Liver (tissue), 9 donors: ENCODE results near the gene VPS26C. TPM values are rescaled to one million over a fixed set of nuclear protein-coding genes. Genes with fewer than 3 reads are reported as not detected.
"Not testable (repeated sequence)": the region's sequence is repeated elsewhere in the genome, so short reads cannot be mapped to it uniquely, and the experiment has no call there.

Experiments
- DNase-seq: peaks from one replicate; pipeline ENCODE4 v3.0.0-alpha.2; 2017; ENCODE audit warnings: low spot score
- H3K27ac ChIP-seq, 2 donors: one replicate each; pipeline ENCODE4 v1.7.0; 2013; ENCODE audit warnings: inconsistent platforms in 2 of 2, low read length in 2 of 2, control low read depth in 1 of 2, low read depth in 1 of 2, mild to moderate bottlenecking in 1 of 2
- H3K27me3 ChIP-seq, 4 donors: one replicate each; pipeline versions ENCODE4 v1.6.1 to v1.7.0; 2013; ENCODE audit warnings: low read length in 3 of 4, inconsistent platforms in 1 of 4, mild to moderate bottlenecking in 1 of 4, moderate library complexity in 1 of 4; ENCODE audit not compliant: control insufficient read depth in 4 of 4, insufficient read depth in 4 of 4
- H3K36me3 ChIP-seq, 4 donors: one replicate each; pipeline versions ENCODE4 v1.6.1 to v1.7.0; 2013; ENCODE audit warnings: low read length in 3 of 4, mild to moderate bottlenecking in 3 of 4, low read depth in 1 of 4, moderate library complexity in 1 of 4; ENCODE audit not compliant: control insufficient read depth in 4 of 4, insufficient read depth in 3 of 4
- H3K4me1 ChIP-seq, 4 donors: one replicate each; pipeline versions ENCODE4 v1.6.1 to v1.7.0; 2013; ENCODE audit warnings: low read length in 3 of 4, mild to moderate bottlenecking in 3 of 4, moderate library complexity in 1 of 4; ENCODE audit not compliant: control insufficient read depth in 4 of 4, insufficient read depth in 4 of 4
- H3K4me3 ChIP-seq, 3 donors: one replicate each; pipeline versions ENCODE4 v1.6.1 to v1.7.0; 2013; ENCODE audit warnings: low read length in 3 of 3, control low read depth in 1 of 3, low read depth in 1 of 3, mild to moderate bottlenecking in 1 of 3
- H3K9ac ChIP-seq, 2 donors: one replicate each; pipeline ENCODE4 v1.7.0; 2013; ENCODE audit warnings: low read length in 2 of 2, mild to moderate bottlenecking in 2 of 2, moderate library complexity in 2 of 2, control low read depth in 1 of 2, low read depth in 1 of 2
- H3K9me3 ChIP-seq, 4 donors: one replicate each; pipeline versions ENCODE4 v1.6.1 to v1.7.0; 2013; ENCODE audit warnings: low read length in 3 of 4; ENCODE audit not compliant: control insufficient read depth in 4 of 4
- EGR1 ChIP-seq, 2 donors: IDR thresholded peaks; 2 replicates each; pipeline ENCODE4 v1.6.1; 2016 to 2018; ENCODE audit warnings: antibody characterized with exemption in 2 of 2, low read depth in 2 of 2
- FOXA1 ChIP-seq: IDR thresholded peaks from 2 replicates; pipeline ENCODE4 v1.6.1; 2016; ENCODE audit warnings: antibody characterized with exemption
- FOXA2 ChIP-seq: IDR thresholded peaks from 2 replicates; pipeline ENCODE4 v1.6.1; 2016; ENCODE audit warnings: antibody characterized with exemption
- HNF4A ChIP-seq, 2 donors: conservative IDR thresholded peaks; 2 replicates each; pipeline ENCODE4 v1.6.1; 2016; ENCODE audit warnings: antibody characterized with exemption in 2 of 2, mild to moderate bottlenecking in 2 of 2
- HNF4G ChIP-seq: IDR thresholded peaks from 2 replicates; pipeline ENCODE4 v1.6.1; 2016; ENCODE audit warnings: antibody characterized with exemption
- JUND ChIP-seq, 2 donors: IDR thresholded peaks; 2 replicates each; pipeline ENCODE4 v1.6.1; 2016; ENCODE audit warnings: antibody characterized with exemption in 2 of 2
- NR2F2 ChIP-seq: IDR thresholded peaks from 2 replicates; pipeline ENCODE4 v1.6.1; 2016; ENCODE audit warnings: antibody characterized with exemption
- RAD21 ChIP-seq, 2 donors: IDR thresholded peaks; 2 replicates each; pipeline ENCODE4 v1.6.1; 2016; ENCODE audit warnings: antibody characterized with exemption in 2 of 2, mild to moderate bottlenecking in 2 of 2
- REST ChIP-seq: IDR thresholded peaks from 2 replicates; pipeline ENCODE4 v1.6.1; 2016; ENCODE audit warnings: antibody characterized with exemption, mild to moderate bottlenecking
- RXRA ChIP-seq, 2 donors: IDR thresholded peaks; 2 replicates each; pipeline ENCODE4 v1.6.1; 2017 to 2018; ENCODE audit warnings: antibody characterized with exemption in 2 of 2, mild to moderate bottlenecking in 1 of 2
- SP1 ChIP-seq: IDR thresholded peaks from 2 replicates; pipeline ENCODE4 v1.6.1; 2018; ENCODE audit warnings: antibody characterized with exemption, mild to moderate bottlenecking
- TAF1 ChIP-seq: conservative IDR thresholded peaks from 2 replicates; pipeline ENCODE4 v1.6.1; 2016; ENCODE audit warnings: antibody characterized with exemption, mild to moderate bottlenecking
- YY1 ChIP-seq: IDR thresholded peaks from 2 replicates; pipeline ENCODE4 v1.6.1; 2016; ENCODE audit warnings: antibody characterized with exemption, mild to moderate bottlenecking
- ZBTB33 ChIP-seq: IDR thresholded peaks from 2 replicates; pipeline ENCODE4 v1.6.1; 2016; ENCODE audit warnings: antibody characterized with exemption
- WGBS: extraction: QIAGEN DNeasy Blood & Tissue Kit; methylation state at CpG from one replicate; pipeline ENCODE4 v1.1.7; 2013; 5-methylcytosine and 5-hydroxymethylcytosine counted together
- polyA plus RNA-seq, 2 donors: library from polyadenylated mRNA; stranded (reverse) in 1 of 2; unstranded in 1 of 2; fragments of 200-250 nt in 1 of 2; fragments of >200 nt in 1 of 2; fragmentation: Nextera tagmentation in 1 of 2; extraction: Ambion mirVana in 1 of 2; gene quantifications; one replicate each; pipeline versions ENCODE4 v1.2.1 to v1.2.3, GENCODE V29; 2013 to 2015
- total RNA-seq, 2 donors: library from RNA; depleted of rRNA; stranded (reverse); fragments of >200 nt; gene quantifications; one replicate each; pipeline ENCODE4 v1.2.3, GENCODE V29; 2014
- TF ChIP-seq, protein P1 (sequence below): IDR thresholded peaks from 2 replicates; pipeline ENCODE4 v1.6.1; 2016; ENCODE audit warnings: antibody characterized with exemption
- TF ChIP-seq, protein P2 (sequence below): fragments of 150-350 bp; IDR thresholded peaks from 2 replicates; pipeline ENCODE4 v1.5.1; 2017; ENCODE audit warnings: improper control_type of control experiment, low read depth, low read length; ENCODE audit not compliant: missing input control
- TF ChIP-seq, protein P3 (sequence below): IDR thresholded peaks from 2 replicates; pipeline ENCODE4 v1.6.1; 2016; ENCODE audit warnings: antibody characterized with exemption
- donor health status: healthy.
- donor health status: healthy.
- donor health status: healthy.
- donor health status: healthy.
- donor health status: healthy.

Gene VPS26C
- total and polyA plus RNA-seq, 4 donors: 16.3 to 37.7 (median 22.8) TPM

DNA sequence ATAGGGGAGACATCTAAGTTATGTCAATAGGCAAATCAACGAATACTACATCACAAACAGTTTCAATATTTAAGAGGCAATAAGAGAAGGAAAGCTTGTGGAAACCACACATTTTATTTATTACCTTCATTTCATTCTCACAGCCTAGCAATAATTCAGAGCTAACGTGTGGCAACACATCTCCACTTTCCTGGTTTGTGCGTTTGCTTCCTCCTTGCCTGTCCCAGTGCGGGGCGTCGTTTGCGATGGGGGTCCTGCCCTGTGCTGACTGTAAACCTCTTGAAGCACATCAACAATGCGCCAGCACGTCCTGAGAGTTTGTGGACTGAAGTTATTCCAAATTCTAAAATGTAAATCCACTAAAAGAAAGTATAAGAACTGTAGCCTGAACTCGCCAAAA lies 14.4 kb upstream of the VPS26C start:
- 54% methylated on average over 10 of the region's 10 CpGs for WGBS
- Histone ChIP-seq H3K27me3 (no peaks in the 10 kb centered on the region), H3K4me3 (no peak overlapping the region), H3K9ac (no peak overlapping the region), H3K36me3 (no peaks in the 10 kb centered on the region), H3K27ac (no peak overlapping the region), H3K4me1 (no peaks in the 10 kb centered on the region), H3K9me3 (no peaks in the 10 kb centered on the region)
- no peak for TF ChIP-seq NR2F2
- TF ChIP-seq YY1: no peak
- no peak for TF ChIP-seq REST
- no peak for TF ChIP-seq TAF1
- no peak for TF ChIP-seq FOXA2
- no peak for TF ChIP-seq EGR1 (IDR thresholded peaks at IDR 0.05; ENCODE audit: low read depth in 2 of 2)
- no peak for TF ChIP-seq FOXA1
- TF ChIP-seq HNF4G: no peak
- no peak for TF ChIP-seq ZBTB33
- TF ChIP-seq, protein P1, sequence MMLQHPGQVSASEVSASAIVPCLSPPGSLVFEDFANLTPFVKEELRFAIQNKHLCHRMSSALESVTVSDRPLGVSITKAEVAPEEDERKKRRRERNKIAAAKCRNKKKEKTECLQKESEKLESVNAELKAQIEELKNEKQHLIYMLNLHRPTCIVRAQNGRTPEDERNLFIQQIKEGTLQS: no peak
- TF ChIP-seq RXRA (IDR thresholded peaks at IDR 0.05): no peak
- TF ChIP-seq SP1: no peak
- no peak for TF ChIP-seq RAD21 (IDR thresholded peaks at IDR 0.05)
- TF ChIP-seq JUND (IDR thresholded peaks at IDR 0.05): no peak
- TF ChIP-seq, protein P2, sequence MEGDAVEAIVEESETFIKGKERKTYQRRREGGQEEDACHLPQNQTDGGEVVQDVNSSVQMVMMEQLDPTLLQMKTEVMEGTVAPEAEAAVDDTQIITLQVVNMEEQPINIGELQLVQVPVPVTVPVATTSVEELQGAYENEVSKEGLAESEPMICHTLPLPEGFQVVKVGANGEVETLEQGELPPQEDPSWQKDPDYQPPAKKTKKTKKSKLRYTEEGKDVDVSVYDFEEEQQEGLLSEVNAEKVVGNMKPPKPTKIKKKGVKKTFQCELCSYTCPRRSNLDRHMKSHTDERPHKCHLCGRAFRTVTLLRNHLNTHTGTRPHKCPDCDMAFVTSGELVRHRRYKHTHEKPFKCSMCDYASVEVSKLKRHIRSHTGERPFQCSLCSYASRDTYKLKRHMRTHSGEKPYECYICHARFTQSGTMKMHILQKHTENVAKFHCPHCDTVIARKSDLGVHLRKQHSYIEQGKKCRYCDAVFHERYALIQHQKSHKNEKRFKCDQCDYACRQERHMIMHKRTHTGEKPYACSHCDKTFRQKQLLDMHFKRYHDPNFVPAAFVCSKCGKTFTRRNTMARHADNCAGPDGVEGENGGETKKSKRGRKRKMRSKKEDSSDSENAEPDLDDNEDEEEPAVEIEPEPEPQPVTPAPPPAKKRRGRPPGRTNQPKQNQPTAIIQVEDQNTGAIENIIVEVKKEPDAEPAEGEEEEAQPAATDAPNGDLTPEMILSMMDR: no peak
- no peak for TF ChIP-seq HNF4A (conservative IDR thresholded peaks at IDR 0.05)
- TF ChIP-seq, protein P3, sequence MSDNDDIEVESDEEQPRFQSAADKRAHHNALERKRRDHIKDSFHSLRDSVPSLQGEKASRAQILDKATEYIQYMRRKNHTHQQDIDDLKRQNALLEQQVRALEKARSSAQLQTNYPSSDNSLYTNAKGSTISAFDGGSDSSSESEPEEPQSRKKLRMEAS: no peak
- DNase-seq: no peak

GRCh38 chr21:37279271-37279670 lies 12.1 kb upstream of the VPS26C start:
- not testable (repeated sequence) for H3K27me3 ChIP-seq, H3K4me1 ChIP-seq, H3K4me3 ChIP-seq, DNase-seq, H3K27ac ChIP-seq, H3K9ac ChIP-seq, H3K36me3 ChIP-seq, H3K9me3 ChIP-seq
- 92% methylated on average over 4 of the region's 4 CpGs for WGBS
